Activated CD4-positive, alpha-beta T cell treated with anti-CD3 and anti-CD28 coated beads for 48 hours (primary cell): ENCODE data around the gene SART3.
"Not testable (repeated sequence)": the region's sequence is repeated elsewhere in the genome, so short reads cannot be mapped to it uniquely, and the experiment has no call there.

Experiments used
- DNase-seq: peaks from one replicate; pipeline ENCODE4 v3.0.0-alpha.2; 2020

Gene SART3

DNA sequence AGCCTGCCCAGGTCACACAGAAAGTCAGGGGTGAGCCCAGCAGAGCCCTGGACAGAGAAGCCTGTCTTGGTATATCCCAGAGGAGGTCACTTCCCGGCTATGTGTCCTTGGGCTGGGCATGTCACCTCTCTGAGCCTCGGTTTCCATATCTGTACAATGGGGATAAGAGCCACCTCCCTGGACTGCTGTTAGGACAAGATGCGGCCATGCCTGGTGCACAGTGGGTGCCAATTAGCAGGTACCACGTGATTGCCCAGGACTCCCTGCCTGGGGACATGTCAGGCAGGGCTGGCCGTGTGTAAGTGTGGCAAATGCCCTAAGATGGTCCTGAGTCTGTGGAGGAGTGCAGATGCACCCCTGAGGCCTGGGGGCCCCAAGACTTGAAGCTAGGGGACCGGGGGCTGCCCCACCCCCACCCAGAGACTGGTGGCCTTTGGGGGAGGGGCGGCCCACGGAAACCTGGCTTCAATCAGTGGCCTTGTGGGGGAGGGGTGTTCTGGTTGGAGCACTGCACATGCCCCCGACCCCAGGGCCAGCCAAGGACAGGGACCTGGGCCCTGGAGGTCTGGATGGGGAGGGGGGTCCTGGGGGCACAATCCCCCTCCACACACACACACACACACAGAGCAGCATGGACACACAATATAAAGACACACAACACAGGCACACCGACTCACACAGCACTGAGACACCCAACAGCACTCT is 36.0 kb upstream of the SART3 start:
- DNase-seq, result no peak

DNA sequence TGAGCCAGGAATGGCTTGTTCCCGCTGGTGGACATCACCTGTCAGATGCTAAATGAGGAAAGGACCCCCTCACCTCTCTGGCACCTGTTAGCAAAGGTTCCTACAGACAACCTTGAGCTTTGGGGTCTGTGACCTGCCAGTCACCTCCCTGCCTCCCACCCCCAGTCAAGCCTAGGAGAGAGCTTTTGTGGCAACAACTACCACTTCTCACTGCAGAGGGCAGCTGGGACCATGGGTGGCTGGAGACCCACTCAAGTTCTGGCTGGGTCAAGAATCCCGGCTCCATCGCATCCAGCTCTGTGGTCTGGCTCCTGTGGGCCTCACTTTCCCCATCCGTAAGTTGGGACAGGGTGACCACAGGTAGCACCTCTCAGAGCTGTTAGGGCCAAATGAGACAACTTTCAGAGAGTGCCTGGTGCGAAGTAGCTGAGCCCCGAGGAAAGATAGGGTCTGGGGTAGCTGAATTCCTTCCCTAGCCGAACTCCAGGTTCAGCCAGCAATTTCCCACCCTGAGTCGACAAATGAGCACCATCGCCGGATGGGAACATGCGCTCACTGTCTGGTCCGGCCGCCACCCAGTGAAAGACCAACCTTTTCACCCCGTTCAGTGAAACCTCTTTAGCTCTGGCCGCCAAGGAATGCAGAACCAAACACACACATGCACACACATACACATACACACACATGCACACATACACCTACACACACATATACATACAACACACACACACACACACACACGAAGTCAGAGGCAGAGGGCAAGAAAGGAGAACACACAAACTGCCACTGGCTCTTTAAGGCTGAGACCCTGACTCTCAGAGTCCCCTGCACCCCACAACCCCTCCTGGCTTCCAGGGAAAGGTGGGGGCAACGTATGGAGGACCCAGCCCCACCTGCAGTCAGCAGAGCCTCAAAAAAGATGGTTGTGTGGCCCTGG is 35.0 kb upstream of the SART3 start:
- DNase-seq, result no peak

DNA sequence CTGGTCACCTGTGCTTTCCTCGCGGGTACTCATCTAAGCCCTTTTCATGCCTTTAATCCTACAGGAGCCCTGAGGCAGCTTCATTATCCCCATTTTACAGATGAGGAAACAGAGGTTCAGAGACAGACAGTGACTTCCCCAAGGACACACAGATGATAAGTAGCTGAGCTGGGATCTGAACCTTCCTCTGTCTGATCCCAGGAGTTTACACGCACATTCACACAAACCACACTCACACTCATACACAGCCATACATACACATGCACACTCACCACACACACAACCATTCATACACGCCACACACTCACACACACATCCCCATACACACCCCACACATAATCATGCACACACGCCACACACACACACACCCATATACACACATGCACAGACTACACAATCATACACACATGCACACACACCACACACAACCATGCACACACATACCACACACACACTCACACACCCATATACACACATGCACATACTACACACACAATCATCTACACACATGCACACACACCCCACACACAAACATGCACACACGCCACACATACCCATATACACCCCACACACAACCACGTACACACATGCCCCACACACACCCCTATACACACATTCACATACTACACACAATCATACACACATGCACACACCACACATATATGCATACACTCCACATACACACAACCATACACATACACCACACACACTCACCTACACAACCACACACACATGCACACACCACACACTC is 34.2 kb upstream of the SART3 start:
- no peak for DNase-seq

DNA sequence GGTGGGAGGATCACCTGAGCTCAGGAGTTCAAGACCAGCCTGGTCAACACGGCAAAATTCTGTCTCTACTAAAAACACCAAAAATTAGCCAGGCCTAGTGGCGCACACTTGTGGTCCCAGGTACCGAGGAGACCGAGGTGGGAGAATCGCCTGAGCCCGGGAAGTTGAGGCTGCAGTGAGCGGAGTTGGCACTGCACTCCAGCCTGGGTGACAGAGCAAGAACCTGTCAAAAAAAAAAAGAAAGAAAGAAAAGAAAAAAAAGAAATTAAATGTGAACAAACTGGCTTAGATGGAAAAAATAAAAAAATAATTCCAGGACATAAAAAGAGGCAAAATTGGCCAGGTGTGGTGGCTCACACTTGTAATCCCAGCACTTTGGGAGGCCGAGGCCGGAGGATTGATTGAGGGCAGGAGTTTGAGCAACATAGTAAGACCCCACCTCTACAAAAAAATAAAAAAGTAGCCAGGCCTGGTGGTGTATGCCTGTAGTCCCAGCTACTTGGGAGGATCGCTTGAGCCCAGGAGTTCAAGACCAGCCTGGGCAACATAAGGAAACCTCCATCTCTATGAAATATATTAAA is 33.4 kb upstream of the SART3 start:
- no peak for DNase-seq

DNA sequence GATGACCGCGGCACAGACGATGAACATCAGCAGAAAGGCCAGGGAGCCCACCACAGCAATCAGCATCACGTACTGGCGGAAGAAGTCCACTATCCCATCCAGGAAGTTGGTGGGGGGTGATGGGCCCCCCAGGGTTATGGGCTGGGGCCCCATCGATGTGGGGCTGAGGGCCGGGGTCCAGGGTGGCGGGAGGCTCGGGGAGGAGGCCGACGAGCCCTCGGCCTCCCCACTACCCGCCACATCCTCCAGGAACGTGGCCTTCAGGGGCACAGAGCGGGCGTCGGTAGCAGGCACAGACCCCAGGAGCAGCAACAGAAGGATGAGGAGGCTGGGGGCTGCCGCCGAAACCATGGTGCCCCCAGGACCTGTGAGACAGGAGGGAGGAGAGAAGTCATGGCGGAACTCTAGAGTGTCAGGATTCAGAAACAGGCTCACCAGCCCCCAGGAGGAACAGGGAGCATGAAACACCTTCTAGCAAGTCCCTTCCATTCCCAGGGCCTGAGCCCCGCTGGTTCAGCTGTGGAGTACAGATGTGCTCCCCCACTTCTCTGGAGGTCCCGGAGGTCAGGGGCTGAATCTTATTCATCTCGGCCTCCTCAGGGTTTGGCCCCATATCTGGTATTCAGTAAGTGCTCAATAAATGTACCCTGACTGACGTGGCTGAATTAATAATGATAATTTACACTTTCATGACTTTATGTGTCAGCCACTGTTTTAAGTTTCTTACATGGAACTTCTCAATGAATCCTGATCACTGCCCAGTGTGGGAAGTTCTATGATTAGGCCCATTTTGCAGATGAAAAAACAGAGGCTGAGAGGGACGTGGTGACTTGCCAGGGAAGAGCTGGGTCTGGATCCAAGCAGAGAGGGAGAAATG is 31.3 kb upstream of the SART3 start:
- DNase-seq, result no peak

DNA sequence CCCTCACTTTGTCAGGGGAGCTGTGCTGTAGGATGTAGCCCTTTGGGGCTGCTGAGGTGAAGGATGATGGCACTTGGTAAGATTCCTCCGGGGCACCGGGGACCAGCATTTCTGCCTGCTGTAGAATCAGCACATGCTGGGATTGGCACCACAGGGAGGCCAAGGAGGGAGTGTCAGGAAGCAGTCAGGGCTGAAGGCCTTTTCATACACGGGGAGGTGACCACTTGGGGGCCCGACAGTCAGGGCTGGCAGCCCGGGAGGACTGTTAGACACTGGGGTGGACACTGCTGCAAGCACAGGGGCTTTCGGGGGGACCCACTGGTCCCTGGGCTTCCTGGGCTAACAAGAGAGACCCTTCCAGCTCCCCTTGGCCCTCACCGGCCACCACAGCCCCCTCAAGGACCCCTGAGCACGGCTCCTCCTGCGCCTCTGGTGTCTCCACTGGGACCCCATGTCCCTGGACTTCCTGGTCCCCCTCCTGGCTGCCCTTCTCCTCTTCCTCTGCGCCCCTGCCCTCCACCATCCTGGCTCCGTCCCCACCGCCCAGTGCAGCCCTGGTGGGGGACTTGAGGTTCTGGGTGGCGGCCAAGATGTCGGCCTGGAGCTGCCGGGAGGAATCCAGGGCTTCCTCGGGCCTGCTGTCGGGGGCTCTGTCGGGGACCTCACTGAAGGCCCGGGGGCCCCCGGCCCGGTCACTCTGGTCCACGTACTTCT is 30.5 kb upstream of the SART3 start:
- no peak for DNase-seq

DNA sequence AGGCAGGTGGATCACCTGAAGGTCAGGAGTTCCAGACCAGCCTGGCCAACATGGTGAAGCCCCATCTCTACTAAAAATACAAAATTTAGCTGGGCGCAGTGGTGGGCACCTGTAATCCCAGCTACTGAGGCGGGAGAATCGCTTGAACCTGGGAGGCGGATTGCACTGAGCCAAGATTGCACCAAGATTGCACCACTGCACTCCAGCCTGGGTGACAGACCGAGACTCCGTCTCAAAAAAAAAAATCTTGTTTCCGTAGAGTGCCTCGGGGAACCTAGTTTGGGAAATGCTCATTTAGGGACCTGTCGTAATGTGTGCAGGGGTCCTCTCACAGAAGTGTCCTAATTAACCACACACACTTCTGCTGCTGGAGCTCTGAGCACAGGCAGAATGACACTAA is 29.5 kb upstream of the SART3 start:
- DNase-seq, result not testable (repeated sequence)

DNA sequence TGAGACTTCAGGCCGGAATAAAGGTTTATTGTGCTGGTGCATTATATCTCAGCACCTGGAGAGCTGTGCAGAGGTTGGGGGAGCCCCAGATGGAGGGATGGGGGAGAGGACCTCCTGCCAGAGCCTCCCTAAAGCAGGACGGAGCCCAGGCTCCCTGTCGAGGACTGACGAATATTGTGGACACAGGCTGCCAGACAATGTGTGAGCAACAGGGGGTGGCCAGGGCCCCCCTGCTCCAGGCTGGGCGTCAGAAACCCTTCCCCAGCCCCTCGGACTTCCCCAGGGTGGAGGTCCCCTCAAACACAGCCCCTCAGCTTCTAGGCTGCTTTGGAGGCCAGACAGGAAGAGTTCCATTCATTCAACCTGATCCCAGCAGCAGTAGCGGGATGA is 28.9 kb upstream of the SART3 start:
- DNase-seq, result no peak

DNA sequence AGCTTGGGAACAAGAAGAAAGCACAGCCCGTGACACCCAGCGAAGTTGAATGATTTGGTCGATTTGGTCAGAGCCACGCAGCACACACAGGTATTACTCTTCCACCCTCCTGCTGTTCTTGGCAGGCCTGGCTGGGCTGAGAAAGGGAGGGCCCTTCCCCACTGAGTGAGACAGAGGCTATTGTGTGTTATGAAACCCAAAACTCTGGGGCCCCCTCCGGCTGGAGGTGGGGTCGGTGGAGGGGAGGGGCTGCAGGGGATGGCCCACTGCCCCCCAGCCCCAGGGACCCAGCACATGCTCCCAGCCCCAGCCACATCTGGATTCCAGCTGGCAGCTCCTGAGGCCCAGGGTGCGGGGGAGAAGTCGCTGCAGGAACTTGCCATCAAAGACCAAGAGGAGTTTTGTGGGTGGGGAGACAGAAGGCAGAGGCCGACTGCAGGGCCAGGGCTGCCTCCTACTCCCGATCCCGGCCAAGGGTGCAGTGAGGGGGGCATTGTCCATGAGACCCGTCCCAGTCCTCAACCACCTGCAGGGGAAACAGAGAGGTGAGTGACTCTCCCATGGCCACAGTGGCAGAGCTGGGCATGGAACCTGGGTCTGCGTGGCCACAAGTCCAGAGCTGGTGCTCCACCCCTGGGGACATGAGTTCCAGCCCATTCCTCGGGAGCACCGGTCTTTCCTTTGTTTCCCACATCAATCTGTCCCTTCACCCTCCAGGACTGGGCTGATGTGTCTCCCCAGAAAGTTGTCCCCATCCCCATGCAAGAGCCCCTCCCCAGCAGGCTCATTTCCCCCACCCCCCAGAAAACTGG is 28.3 kb upstream of the SART3 start:
- no peak for DNase-seq

DNA sequence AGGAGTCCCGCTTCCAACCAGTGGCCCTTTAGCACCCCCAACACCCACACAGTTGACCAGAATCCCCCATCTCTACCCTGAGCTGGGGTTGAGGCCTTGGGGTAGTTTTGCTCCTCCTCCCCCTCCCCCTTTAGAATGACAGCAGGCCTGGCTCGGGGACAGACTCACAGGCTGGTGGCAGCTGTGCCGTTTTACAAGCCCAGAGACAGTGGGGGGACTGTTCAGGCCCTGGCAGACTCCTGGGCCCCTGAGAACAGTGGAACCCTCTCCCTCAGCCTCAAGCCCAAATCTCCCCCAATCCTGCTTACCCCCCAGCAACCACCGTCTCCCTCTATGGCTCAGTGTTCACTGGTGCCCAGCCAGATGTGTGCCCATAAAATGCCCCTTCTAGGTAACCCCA is 26.9 kb upstream of the SART3 start:
- DNase-seq, result no peak

DNA sequence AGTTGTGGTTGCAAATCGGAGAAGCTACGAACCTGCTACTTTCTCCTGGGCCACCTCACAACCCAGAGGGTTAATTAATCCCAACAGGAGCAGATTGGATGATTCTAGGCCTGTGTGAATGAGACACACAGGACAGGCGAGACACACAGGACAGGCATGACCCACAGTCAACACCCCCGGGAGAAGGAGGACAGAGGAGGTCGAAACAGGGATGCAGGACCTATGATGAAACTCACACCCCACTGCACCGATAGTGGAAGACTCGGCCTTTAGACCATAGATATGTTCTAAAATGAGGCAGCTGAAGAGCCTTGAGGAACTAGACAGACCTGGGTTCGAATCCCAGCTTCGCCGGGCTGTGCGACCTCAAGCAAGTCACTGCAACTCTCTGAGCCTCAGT is 25.3 kb upstream of the SART3 start:
- DNase-seq, result no peak

DNA sequence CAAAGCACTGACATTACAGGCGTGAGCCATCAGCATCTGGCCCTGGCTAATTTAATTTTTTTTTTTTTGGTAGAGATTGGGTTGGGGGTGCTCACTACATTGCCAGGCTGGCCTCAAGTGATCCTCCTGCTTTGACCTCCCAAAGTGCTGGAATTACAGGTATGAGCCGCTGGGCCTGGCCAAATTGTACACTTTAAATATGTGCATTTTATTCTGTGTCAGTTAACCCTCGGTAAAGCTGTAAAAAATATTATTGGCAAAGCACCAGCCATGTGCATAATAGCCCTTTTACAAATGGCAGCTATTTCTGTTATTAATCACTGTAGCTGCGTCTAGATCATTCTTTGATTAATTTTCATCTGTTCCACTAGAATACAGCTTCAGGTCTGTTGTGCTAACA is 24.9 kb upstream of the SART3 start:
- DNase-seq, result no peak

DNA sequence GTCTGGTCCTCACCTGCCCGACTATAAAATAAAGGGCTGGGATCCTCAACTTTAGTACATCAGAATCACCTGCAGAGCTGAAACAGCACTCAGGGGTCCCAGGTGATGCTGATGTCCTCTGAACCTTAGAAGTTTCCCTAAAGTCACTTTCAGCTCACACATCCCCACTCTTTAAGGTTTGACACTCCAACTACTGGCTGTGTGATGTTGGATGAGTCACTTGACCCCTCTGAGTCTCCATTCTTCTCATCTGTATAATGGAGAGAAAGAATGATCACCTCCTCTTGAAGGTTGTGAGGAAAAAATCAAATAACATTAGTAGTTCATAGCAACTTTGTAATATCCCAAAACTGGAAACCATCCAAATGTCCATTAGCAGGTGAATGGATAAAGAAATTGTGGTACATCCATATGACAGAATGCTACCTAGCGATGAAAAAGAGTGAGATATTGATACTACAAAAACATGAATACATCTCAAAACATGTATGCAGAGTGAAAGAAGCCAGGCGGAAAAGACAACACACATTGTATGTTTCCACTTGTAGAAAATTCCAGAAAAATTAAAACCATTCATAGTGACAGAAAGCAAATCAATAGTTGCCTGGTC is 23.6 kb upstream of the SART3 start:
- DNase-seq, result no peak

DNA sequence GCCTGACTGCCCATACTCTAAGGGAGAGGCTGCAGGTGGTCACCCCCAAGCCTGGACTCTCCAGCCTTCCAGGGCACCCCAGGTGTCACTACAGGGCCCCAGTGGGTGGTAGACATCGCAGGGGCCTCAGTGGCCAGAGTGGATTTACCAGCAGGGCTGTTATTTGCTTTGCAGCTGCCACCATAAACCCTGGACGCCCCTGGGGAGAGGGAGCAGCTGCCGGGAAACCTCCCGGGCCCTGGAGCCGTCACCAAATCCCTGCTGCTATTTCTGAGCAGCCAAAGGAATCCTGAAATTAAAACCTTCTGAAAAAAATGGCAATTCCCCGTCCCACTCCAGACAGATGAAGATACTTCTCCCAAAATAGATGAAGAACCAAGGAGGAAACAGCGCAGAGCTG is 23.0 kb upstream of the SART3 start:
- no peak for DNase-seq

DNA sequence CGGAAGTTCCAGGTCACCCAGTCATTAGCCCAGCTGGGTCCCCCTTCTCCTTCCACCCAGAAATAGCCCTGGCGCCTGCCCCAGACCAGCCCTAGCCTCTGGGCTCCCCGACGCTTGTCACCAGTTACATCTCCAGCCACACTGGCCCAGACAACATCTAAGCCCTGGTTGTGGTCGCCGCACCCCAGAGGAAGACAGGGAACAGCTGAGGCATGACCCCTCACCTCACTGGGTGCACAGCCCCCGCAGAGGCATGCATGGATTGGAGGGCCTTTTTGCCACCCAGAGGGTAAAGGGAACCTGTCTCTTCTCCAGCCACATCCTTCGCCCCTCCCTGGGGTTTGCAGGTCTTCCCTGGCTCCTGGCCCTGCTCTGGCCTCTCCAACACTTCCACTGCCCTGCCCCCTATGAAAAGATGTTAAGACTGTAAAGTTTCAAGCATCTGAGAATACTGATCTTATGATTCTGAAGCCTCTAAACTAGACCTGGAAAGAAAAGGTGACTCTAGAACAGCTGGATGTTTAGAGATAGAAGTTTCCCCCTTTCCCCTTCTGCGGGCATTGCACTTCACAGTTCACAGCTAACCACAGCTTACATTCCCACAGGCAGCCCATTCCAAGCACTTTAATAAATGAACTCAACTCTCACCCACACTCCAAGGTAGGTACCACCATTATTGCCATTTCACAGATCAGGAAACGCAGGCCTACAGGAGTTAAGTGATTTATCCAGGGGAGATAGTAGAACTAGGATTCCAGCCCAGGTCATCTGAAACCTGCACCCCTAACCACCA is 22.2 kb upstream of the SART3 start:
- DNase-seq, result no peak

DNA sequence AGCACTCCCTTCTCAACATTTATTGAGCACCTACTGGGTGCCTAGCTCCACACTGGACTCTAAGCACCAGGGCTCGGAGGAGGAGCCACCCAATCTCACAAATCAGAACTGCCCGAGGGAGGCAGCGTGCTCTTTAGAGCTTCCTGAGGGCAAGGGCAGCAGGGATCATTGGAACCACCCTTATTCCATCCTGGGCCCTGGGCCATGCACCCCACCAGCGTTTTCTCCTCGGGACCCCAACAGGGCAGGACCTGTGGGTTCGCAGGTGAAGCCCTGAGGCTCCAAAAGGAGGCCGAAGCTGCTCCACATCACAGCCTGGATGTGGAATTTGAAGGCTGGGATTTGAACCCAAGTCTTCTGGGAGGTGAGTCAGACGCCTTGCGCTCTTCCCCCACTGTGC is 21.5 kb upstream of the SART3 start:
- no peak for DNase-seq

DNA sequence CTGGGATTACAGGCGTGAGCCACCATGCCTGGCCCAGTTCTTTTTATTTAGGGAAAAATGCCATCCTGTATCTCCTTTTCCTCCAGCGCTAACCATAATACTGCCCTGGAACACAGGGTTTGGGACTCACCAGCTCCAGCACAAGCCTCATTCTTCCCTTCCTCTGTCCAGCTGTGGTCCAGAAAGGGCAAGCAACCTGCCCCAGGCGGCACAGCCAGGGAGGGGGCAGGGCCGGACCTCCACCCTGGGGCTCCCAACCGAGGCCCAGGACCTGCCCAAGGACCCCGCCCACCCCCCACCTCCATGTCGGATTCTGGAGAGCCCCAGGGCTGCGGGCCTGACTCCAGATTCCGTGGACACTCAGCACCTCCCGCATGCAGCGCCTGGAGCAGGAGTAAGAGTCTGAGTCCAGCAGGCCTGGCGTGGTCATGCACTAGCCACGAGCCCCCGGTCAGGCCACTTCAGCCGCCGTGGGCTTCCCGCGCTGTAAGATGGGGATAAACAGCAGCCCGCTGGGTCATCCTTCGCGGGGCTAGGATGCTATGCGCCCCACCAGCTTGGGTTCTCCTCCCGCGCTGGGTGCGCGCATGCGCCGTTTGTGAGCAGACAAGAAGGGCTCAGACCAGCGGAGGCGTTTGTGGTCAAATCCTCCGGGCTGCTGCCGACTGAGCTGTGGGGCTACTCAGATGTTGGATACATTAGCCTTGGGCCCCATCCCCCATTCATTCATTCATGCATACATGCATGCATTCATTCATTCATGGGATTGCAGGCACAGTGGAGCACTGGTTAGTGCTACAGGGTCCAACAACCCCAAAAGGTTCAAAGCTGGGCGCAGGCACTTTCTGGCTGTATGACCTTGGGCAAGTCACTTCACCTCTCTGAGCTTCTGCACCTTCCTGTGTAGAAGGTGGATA is 20.6 kb upstream of the SART3 start:
- no peak for DNase-seq

DNA sequence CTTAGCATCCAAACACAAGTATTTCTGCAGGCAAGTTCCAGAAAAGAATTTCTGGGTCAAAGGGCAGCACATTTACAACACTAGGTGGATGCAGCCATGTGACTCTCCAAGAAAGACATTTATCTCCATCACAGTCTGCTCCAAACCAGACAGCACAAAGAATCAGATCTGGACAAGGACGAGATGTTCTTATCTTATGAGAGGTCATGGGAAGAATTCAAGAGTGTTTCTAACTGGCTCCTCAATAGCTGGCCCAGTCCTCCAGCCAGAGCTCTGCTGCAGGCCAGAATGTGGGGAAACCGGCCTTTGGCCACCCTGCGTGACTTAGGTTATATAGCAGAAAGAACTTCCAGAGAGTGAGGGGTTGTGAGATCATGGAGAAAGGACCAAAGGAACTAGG is 19.6 kb upstream of the SART3 start:
- DNase-seq, result no peak
